GM12872 (cell line): ENCODE data around the gene XIRP2.

Experiments
- TF ChIP-seq, protein P1 (sequence below): IDR thresholded peaks from 3 replicates; pipeline ENCODE4 v1.5.1; 2011; ENCODE audit warnings: low read depth, mild to moderate bottlenecking, low read length, moderate library complexity; ENCODE audit not compliant: insufficient read depth

Gene XIRP2

DNA sequence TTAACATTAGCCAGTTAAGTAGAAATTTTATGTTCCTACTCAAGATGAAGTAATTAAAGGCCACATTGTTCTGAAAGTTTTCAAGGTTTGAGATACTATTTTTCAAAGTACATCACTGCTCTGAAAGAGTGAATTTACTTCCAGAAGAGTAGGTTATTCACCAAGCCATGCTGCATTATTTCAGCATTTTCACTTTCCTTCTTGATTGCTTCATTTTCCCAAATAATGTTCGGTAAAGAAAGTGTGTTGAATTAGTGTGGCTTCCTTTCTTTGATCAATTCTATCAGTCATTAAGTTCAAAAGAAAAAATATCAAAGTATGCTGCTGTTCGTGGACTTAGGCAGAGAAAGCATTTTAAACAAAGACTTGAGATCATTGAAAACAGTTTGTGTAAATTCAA is 310.3 kb downstream of the XIRP2 start:
- TF ChIP-seq, protein P1, sequence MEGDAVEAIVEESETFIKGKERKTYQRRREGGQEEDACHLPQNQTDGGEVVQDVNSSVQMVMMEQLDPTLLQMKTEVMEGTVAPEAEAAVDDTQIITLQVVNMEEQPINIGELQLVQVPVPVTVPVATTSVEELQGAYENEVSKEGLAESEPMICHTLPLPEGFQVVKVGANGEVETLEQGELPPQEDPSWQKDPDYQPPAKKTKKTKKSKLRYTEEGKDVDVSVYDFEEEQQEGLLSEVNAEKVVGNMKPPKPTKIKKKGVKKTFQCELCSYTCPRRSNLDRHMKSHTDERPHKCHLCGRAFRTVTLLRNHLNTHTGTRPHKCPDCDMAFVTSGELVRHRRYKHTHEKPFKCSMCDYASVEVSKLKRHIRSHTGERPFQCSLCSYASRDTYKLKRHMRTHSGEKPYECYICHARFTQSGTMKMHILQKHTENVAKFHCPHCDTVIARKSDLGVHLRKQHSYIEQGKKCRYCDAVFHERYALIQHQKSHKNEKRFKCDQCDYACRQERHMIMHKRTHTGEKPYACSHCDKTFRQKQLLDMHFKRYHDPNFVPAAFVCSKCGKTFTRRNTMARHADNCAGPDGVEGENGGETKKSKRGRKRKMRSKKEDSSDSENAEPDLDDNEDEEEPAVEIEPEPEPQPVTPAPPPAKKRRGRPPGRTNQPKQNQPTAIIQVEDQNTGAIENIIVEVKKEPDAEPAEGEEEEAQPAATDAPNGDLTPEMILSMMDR = no peak

DNA sequence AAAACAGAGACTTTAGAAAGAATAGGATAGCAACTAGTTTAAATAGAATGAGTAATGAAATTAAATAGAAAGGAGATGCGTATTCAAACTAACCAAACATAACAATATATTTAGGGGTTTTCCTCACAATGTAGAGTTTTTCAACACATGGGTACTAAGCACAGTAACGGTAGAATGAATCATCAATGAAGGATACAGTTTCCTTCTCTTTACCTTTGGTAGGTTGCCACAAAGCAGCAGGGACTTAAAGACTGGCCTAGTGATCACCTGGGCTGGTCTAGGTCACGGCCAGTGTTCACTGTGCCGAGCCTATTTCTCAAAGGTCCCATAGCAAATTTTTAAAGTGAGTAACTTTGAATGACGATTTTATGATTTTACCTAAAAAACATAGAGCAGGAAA is 311.7 kb downstream of the XIRP2 start:
- TF ChIP-seq, protein P1 = no peak

DNA sequence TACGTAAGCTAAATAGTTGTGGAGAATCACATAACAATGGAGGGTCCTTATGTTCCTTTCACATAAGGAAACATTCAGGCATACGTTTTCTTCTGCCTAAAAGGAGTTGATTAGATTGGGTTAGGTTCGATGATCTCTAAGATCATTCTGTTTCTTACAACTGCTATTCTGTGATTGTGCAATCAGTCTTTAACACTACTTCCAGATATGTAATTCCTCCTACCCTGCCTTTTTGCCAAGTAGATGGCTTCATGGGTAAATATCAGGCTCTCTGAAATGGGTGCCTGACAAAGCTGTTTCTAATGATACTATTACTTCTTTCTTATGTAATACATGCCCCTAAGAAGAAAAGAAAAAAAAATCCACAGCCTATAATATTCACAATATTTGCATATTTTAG is 321.5 kb downstream of the XIRP2 start:
- TF ChIP-seq, protein P1 = no peak

DNA sequence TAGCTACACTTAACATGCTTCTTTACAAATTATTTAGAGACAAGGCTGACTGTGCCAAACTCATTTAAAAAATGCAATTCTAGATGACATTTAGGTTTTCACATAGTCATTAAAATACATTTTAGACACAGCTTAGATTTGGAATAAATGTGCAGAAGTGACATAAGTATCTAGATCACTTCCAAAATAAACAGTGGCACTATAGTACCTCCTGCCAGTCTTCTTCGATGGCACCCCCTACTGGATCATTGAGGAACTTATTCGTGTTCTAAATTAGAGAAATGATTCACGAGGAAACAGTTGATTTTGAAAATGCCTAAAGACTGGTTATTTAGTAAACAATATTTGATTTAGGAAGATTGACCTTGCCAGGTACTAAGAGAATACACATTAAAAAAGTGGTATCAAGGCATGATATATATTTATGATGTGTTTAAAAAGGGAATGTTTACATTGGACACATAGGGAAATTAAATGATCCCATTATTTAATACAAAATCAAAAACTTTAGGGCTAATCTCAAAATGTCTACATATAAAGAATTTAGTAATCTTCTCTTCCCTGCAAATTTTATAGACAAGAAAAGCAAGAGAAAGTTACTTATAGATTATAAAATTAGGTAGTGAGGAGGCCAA is 323.9 kb downstream of the XIRP2 start:
- TF ChIP-seq, protein P1 = peak; percentile 60

DNA sequence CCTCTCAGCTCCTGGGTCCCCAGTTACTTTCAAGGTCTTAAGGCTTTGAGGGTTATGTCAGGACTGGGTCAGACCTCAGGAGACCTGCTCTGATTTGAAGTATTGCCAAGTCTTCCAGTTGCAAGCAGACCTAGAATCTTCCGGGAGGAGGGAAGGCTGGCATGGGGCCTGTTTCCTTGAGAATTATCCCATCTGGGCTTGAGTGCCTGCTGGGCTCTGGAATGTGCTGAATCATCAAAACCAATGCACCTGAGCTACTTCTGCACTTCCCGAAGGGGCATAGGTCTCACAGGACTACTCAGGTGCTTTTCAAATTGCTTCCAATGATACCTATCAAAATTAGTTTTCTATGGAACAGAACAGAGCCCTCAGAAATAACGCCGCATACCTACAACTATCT is 327.3 kb downstream of the XIRP2 start:
- TF ChIP-seq, protein P1 = no peak

DNA sequence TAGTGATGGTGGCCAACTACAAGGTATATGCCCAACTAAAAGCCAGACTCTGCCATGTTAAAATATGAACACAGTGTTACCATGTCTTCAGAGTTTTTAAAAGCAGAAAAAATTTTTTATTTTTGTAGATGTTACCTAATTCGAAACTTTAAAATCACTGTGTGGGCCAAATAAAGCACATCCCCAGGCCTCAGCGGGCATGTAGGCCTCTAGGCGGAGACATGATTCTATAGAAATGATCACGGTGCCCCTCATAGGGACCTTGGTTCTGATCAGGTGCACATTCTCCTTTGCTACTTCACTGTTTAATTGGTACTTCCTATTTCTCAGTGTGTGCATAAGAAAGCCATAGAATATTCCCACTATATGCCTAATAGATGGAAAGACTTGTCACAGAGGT is 349.2 kb downstream of the XIRP2 start:
- TF ChIP-seq, protein P1 = no peak

DNA sequence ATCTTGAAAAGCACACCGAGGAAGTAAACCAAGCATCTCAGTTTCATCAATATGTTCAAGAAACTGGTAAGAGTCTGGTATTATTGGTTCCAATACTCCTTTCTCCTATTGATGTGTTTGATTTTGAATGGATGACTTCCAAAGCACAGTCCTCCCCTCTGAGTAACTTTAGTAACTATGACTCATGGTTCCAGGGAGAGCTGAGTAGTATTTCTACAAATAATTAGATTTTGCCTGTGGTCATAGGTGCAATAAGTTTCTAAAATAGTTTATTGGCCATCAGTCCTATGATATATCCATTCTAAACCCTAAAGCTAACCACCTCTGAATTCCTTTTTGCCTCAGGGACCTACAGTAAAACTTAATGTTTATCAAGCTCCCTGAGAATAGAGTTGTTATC is 352.4 kb downstream of the XIRP2 start:
- TF ChIP-seq, protein P1 = no peak
